A549 (cell line): ENCODE results near the gene SMARCD3.

Experiments used
- JUN ChIP-seq, 2 experiments: fragments of >200 bp; sonication (Bioruptor Twin); formaldehyde crosslinking; IDR thresholded peaks; 2 replicates in 1 of 2; 3 replicates in 1 of 2; pipeline ENCODE4 v1.6.1; 2016 to 2017
- KDM5A ChIP-seq: fragments of 200-600 bp; sonication (generic); IDR thresholded peaks from 2 replicates; pipeline ENCODE4 v1.6.1; 2016; ENCODE audit warnings: antibody characterized with exemption, mild to moderate bottlenecking
- RFX5 ChIP-seq: fragments of 450-650 bp; IDR thresholded peaks from 2 replicates; pipeline ENCODE4 v1.7.1; 2014; ENCODE audit warnings: antibody characterized with exemption, mild to moderate bottlenecking, moderate library complexity
- ZC3H11A ChIP-seq: fragments of 450-650 bp; IDR thresholded peaks from 2 replicates; pipeline ENCODE4 v1.6.1; 2014; ENCODE audit warnings: antibody characterized with exemption, mild to moderate bottlenecking
- TF ChIP-seq, protein P1 (sequence below): fragments of >200 bp; sonication (Bioruptor Twin); formaldehyde crosslinking; IDR thresholded peaks from 3 replicates; pipeline ENCODE4 v1.5.1; 2016

DNA sequence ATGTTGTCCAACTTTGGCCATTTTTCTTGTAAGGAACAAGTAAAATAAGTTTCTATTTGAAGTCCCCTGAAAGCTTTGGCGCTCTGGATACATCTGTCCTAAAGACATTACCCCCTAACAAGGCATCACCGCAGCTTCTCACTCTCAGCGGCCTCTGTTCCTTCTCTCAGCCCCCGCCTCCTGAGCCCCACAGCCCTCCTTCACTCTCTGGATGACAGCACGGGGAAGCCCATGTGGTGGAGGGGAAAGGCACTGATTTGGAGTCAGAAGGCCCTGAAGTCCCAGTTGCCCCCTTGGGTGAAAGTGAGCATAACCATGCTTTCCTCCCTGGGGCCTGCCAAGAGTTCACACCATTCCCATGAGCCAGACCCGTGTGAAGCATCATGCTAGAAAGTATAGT is 42.8 kb downstream of the SMARCD3 start:
- TF ChIP-seq KDM5A (no peak), ZC3H11A (no peak), RFX5 (no peak), JUN (IDR thresholded peaks at IDR 0.05) (no peak)
- TF ChIP-seq, protein P1, sequence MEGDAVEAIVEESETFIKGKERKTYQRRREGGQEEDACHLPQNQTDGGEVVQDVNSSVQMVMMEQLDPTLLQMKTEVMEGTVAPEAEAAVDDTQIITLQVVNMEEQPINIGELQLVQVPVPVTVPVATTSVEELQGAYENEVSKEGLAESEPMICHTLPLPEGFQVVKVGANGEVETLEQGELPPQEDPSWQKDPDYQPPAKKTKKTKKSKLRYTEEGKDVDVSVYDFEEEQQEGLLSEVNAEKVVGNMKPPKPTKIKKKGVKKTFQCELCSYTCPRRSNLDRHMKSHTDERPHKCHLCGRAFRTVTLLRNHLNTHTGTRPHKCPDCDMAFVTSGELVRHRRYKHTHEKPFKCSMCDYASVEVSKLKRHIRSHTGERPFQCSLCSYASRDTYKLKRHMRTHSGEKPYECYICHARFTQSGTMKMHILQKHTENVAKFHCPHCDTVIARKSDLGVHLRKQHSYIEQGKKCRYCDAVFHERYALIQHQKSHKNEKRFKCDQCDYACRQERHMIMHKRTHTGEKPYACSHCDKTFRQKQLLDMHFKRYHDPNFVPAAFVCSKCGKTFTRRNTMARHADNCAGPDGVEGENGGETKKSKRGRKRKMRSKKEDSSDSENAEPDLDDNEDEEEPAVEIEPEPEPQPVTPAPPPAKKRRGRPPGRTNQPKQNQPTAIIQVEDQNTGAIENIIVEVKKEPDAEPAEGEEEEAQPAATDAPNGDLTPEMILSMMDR: no peak
